NCI-H128 (cell line): Measurements from ENCODE around the gene NETO2.
"Not testable (repeated sequence)": the region's sequence is repeated elsewhere in the genome, so short reads cannot be mapped to it uniquely, and the experiment has no call there.

Experiments used
- DNase-seq: peaks from one replicate; lab custom pipeline; 2025; ENCODE audit not compliant: unreplicated experiment; lab: John Stamatoyannopoulos, UW

NETO2 gene

DNA sequence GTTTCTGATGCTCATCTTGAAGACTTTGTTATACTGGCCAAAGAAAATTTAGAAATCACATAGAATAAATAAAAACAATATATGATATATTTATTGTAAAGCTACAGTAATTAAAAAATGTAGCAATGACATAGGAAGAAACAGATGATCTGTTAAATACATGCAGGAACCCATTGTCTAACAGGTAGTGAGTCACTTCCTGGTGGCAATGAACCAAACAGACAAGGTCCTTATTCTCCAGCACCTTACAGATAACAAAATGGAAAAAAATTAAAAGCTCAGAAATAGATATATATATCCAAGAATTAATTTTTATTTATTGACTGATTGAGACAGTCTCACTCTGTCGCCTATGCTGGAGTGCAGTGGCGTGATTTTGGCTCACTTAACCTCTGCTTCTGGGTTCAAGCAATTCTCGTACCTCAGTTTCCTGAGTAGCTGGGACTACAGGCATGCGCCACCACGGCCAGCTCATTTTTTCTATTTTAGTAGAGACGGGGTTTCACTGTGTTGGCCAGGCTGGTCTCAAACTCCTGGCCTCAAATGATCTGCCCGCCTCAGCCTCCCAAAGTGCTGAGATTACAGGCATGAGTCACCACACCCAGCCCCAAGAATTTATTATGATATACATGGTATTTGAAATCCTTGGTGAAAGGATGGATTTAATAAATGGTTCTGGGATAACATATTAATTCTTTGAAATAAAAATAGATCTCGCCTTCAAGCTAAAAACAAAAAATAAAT is 7.5 kb downstream of the NETO2 start:
- DNase-seq, result no peak

DNA sequence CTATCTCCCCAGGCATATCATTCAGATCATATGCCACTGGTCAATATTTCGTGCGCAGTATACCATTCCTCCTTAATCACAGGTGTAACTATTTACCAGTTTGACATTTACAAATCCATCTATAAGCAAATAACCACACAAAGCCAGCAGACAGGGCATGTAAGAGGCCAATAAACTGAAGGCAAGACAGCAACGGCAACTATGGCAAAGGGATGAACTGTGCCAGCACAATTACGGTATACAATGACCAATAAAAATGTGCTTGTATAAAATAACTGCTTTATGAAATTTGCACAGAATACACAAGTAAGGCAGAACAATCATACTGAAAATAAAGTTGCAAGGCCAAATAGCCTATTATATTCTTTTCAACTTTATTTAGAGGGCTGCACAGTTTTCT is 9.2 kb downstream of the NETO2 start:
- no peak for DNase-seq

DNA sequence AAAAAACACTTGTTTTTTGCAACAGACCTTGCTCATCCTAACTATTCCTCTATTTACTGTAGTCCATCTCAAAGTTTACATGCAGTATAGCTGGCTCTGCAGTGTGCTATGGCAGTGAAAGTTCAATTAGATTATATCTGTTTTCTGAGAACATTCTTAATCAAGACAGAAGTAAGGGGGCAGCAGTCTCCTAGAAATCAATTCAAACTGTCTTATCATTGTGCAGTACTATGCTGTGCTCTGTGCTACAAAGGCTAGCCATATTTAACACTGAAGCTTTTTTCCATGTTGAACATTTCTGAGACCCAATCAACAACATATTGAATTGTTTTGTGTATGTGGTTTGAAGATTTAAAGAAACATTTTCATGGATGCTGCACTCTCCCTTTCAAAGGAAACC is 11.4 kb downstream of the NETO2 start:
- no peak for DNase-seq

DNA sequence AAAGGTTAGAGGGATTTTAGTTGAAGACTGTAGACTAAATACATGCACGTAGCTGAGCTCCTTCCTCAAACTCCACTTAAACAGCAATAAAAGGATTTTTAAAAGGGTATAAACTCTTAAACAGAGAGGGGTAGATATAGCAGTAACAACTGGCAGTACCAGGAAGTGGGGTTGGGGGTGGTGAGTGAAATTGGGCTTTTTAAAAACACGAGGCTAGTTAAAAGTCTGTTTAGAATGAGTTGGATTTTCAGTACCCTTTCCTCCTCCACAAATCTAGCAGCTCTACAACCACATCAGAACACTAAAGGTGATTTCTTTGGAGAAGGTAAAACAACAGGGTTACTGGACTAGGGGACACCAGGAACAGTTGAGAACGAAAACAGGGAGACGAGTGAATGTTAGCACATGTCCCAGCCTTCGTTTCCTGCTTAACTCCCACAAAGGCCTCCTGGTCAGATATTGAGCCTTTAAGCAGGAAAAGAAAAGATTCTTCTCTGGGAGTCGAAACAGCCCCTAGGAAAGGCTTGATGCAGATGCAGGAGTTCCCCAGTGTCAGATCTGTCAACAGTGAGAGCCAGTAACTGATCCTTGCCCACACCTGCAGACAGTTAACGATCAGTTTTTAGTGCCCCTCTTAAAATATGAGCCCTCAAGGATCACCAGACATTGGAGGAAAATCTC is 13.8 kb downstream of the NETO2 start:
- no peak for DNase-seq

DNA sequence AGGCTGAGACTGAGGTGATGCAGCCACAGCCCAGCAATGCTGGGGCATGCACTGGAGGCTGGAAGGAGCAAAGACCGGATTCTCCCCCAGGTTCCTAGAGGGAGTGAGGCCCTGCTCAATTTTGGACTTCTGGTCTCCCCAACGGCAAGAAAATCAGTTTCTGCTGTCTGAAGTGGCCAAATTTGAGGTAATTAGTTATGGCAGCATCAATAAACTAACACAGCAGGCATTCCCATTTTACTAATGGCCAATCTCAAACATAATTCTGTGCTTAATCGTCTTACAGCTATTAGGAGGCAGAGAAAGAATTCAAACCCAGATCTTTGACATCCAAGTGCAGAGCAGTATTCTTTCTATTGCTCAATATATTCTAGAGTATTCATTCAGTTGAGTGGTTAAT is 16.2 kb downstream of the NETO2 start:
- no peak for DNase-seq

DNA sequence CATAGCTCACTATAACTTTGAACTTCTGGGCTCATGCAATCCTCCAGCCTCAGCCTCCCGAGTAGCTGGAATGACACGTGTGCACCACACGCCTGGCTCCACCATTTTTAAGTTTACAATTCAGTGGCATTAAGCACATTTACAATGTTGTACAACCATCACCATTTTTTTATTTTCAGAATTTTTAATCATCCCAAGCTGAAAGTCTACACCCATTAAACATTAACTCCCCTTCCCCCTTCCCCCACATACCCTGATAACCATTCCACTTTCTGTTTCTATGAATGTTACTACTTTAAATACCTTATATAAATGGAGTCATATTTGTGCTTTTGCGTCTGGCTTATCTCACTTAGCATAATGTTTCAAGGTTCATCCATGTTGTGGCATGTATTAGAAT is 18.0 kb downstream of the NETO2 start:
- no peak for DNase-seq

DNA sequence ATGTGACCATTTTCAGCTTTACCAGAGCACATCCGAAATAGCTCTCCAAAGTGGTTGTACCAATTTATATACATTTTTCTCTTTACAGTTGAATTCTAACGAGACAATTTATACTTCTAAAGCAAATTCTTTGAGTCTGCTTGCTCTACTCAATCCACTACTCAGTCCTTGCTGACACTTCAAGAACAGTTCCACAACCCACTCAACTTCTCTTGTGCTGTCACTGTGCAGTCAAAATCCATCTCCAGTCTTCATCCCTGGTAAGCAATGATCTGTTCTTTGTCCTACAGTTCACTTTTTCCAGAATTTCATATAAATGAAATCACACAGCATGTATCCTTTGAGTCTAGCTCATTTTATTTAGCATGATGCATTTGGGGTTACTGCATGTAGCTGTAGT is 30.6 kb downstream of the NETO2 start:
- no peak for DNase-seq

DNA sequence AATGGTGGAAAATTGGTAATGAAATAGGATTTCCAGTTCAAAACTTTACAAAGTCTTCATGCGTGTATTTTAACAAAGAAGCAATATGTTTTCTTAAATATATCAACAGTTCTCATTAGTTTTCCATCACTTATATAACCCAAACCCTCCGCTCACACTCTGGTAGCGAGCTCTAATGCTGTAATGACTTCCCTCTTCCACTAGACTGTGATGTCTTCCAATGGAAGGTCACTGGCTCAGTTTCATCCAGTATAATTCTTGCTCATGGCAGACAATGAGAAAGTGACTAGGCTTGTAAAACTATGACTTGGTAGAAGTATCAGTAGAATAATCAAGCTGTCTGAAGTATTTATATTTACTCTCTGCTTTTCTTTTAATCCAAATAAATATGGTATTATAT is 32.8 kb downstream of the NETO2 start:
- DNase-seq, result no peak

DNA sequence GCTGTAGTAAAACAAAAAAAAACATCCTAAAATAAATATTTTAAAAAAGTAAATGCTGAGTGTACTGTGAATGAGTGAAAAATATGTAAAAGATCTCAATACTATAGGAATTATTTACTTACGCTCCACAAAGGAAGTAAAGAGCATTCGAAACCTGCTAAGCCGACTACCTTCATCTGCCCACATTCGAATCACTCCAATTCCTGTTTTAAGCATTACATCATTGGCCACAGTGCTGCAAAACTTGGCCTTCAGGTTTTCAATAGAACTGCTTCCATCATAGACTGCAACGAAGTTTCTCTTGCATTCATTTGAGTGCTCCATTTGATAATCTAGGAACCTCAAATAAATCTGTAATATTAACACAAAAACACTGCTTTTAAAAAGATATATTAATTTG is 34.4 kb downstream of the NETO2 start:
- DNase-seq, result no peak

DNA sequence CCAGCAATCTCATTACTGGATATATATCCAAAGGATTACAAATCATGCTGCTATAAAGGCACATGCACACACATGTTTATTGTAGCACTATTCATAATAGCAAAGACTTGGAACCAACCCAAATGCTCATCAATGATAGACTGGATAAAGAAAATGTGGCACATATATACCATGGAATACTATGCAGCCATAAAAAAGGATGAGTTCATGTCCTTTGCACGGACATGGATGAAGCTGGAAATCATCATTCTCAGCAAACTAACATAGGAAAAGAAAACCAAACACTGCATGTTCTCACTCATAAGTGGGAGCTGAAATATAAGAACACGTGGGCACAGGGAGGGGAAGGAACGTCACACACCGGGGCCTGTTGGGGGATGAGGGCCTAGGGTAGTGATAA is 40.8 kb downstream of the NETO2 start:
- not testable (repeated sequence) for DNase-seq

DNA sequence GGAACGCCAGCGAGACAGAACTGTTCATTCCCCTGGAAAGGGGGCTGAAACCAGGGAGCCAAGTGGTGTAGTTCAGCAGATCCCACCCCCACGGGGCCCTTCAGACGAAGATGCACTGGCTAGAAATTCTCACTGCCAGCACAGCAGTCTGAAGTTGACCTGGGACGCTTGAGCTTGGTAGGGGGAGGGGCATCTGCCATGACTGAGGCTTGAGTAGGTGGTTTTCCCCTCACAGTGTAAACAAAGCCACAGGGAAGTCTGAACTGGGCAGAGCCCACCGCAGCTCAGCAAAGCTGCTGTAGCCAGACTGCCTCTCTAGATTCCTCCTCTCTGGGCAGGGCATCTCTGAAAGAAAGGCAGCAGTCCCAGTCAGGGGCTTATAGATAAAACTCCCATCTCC is 46.6 kb downstream of the NETO2 start:
- DNase-seq, result not testable (repeated sequence)

DNA sequence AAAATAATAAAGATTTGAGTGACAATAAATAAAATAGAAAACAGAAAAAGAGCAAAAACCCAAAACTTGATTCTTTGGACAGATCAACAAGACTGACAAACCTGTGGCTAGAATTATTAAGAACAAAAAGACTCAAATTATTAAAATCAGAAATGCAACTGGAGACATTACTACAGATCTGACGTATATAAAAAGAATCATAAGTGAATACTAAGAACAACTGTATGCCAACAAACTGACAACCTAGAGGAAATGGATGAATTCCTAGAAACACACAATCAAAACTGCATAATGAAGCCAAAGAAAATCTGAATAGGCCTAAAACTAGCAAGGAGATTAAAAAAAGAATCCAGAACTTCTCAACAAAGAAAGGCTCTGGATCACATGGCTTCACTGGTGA is 47.4 kb downstream of the NETO2 start:
- DNase-seq, result no peak

DNA sequence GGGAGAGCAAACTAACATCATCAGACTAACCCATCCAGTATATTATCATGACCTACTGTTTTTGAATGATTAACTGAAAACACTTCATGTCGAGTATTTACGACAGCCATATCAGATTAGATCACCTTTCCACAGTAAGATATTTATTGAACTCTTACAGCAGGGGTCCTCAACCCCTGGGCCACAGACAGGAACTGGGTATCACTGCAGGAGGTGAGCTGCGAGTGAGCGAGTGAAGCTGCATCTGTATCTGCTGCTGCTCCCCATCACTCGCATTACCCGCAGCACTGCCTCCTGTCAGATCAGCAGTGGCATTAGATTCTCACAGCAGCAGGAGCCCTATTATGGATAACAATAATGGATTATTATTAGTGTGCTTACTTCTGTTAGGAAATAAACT is 59.5 kb downstream of the NETO2 start:
- no peak for DNase-seq

DNA sequence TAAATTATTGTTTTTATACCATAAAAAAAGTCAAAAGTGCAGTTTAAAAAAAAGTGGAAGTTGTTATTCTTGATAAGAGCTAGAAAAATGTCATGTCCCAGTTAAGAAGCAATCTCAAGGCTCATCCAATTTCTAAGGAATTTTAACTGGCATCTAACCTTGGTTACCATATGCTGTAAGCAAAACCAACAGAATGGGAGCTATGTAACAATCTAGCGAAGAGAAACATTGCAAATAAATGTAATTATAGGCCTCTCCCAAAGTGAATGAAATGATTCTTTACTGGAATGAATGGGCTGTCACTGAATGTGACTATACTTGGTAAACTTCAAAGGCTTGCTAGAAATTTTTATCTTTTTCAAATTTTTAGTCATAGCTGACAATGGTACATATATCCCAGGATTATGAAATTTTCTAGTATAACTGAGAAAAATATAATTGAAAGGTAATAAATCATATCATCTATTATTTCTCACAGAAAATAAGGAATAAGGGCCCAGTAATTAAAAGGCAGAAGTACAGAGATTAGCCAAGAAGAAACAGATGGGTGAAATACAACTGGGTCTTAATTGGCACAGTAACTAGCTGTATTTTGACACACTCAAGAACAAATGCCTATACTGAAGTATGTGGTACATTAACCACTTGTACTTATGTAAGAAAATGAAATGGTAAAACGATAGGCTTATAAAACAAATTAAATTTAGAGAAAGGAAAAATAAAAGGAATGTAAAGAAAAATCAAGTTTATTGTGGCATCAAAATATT is 61.5 kb downstream of the NETO2 start:
- no peak for DNase-seq

DNA sequence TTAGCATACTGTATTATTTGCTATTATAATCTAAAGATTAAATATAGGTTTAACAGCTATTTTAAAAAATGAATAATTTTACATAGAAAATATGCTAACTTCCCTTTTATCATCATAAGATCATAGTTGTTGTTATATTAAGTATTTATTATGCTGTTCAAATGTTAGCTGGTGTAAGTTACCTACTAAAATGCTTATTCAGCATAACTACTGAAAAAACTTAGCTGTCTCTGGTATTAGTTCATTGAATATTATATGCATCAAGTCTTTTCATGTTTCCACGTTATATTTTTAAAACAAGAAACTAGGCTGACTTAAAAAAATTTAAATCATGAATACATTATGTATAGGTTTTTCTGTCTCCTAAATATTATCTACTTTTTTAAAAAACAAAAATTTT is 62.6 kb downstream of the NETO2 start:
- no peak for DNase-seq

DNA sequence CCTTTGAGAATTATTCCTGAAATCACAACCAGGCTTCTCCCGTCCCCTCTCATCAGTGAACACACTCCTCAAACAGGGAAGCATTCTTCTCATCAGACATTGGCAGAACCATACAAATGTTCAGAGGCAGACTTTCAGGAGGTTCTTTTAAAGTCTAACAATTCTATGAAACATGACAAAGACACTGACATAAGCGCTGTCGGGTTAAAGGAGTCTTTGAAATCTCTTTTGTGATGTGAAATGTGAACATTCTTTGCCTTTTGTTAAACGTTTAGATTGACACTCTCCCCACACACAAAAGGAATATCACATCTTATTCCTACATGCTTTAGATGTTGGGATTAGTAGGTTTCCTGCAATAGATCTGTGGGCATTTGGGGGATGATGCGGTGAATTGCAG is 63.9 kb downstream of the NETO2 start:
- no peak for DNase-seq

DNA sequence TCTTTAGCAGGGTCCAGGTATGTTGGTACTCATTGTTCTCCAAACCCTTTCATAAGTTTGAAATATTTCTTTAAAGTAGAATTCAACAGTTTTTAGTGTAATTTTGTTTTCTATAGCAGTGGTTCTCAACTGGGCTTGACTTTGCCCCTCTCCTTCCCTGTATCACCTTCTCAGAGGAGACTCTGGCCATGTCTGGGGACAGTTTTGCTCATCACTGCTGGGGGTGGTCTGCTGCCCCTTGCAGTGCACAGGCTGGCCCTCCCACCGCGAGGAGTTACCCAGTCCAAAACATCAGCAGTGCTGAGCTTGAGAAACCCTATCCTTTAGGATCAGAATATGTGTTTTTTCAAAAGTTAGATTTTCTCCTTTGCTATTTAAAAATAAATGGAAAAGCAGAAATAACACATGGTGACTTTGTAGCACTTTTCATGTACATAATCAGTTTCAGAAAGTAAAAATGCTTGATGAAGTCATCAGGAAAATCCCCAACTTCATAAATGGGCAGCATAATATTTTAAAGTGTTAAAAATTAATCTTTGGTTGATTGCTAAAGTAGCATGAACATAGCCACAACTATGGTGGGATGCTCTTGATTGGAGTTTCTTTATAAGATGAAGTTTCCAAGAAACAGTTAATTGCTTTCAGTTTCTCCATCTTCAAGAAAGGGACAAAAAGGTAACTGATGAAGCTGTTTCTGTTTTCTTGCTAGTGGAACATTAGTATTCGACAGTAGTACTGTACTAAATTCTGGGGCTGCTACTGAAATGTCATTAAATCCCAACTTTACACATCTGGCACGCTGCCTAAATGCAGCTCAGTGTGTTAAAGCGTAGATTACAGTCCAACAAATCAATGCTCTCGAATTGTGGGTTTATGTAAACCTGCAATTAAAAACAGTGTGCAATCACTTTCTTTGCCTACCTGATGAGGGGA is 70.3 kb downstream of the NETO2 start:
- DNase-seq, result no peak

DNA sequence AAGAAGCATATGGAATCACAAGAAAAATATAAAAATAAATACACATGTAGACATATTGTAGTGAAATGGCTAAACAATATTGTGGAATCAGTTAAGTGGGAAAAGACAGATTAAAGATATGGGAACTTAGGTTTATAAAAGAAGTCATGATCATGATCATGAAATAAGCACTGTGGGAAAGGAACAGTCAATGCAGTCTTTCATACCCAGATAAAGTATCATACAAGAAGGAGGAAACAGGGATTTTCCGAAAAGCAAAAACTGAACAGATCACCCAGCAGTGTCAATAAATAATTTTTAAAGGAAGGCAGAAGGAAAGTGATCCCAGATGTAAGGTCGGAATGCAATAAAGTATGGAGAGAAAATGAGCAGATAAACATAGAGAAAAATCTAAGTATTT is 71.6 kb downstream of the NETO2 start:
- DNase-seq, result no peak

DNA sequence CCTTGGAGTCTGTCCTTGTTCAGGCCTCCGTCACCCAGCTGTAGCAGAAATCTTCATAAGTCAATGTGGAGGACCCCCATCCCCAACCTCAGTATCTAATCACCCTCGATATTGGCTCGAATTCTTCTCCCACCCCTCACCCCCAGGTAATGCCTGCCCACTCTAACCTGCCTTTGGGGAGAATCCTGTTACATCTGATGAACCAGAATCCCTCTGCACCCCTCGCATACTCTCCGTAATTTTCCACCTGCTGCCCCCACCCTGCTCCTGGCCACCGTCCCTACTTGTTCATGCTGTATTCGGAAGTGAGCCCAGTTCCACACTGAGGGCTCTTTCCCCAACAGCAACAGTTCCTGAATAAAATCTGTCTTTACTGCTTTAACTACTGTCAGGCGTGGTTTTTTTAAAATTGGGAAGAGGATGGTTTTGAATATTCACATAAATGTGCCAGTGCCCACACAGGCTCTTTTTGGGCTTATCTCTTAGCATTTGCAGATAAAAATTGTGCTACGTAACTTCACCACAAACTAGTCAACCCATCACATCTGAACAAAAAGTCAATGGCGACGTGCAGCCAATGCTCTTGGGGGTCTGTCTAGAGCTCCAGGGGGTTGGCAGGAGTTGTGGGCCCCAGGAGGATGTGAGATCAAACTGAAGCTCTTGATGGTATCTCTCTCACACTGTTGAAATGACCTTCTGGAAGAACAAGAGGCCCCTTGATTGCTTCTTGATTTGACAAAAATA is 73.7 kb downstream of the NETO2 start:
- DNase-seq, result no peak

DNA sequence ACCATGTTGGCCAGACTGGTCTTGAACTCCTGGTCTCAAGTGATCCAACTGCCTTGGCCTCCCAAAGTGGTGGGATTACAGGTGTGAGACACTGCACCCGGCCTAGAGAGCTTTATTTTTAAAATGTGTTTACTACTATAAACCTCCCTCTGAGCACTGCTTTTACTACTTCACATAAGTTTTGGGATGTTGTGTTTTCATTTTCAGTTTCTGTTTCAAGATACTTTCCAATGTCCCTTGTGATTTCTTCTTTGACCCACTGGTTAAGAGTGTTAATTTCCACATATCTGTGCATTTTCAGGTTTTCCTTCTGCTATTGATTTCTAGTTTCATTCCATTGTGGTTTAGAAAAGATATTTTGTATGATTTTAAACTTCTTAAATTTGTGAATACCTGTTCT is 74.4 kb downstream of the NETO2 start:
- no peak for DNase-seq
